ENCODE measurements around the gene HIRA.

HIRA gene

DNA sequence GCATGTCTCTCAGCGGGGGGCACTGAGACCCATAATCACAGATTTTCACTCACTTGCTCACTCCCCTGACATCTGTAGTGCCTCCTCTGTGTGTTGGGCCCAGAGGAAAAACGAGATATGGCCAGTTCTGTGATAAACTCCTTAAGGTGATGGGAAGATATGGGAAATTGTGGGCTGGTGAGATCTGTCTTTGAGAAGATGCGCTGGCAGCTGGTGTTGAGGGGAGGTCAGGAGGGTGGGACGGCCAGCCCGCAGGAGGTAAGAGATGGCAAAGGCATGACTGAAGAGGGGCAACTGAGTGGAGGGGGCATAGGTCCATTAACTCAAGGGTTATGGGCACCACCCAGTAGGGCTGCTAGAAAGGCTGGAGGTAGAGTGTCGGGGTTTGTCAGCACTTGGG, 79.9 kb downstream of the HIRA start:
- Mint-ChIP-seq H3K9me3 (no peaks in the 10 kb centered on the region), H3K27me3 (ENCODE audit: low read depth) (peaks cover under 1% of the 10 kb centered on the region), H3K27ac (no peak overlapping the region), H3K4me1 (no peaks in the 10 kb centered on the region), H3K4me3 (no peak overlapping the region), H3K36me3 (ENCODE audit: low read depth) (peaks cover 52% of the 10 kb centered on the region)
- TF ChIP-seq, protein P1, sequence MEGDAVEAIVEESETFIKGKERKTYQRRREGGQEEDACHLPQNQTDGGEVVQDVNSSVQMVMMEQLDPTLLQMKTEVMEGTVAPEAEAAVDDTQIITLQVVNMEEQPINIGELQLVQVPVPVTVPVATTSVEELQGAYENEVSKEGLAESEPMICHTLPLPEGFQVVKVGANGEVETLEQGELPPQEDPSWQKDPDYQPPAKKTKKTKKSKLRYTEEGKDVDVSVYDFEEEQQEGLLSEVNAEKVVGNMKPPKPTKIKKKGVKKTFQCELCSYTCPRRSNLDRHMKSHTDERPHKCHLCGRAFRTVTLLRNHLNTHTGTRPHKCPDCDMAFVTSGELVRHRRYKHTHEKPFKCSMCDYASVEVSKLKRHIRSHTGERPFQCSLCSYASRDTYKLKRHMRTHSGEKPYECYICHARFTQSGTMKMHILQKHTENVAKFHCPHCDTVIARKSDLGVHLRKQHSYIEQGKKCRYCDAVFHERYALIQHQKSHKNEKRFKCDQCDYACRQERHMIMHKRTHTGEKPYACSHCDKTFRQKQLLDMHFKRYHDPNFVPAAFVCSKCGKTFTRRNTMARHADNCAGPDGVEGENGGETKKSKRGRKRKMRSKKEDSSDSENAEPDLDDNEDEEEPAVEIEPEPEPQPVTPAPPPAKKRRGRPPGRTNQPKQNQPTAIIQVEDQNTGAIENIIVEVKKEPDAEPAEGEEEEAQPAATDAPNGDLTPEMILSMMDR (IDR thresholded peaks at IDR 0.05; ENCODE audit: unreplicated experiment in 3 of 3) = no peak

DNA sequence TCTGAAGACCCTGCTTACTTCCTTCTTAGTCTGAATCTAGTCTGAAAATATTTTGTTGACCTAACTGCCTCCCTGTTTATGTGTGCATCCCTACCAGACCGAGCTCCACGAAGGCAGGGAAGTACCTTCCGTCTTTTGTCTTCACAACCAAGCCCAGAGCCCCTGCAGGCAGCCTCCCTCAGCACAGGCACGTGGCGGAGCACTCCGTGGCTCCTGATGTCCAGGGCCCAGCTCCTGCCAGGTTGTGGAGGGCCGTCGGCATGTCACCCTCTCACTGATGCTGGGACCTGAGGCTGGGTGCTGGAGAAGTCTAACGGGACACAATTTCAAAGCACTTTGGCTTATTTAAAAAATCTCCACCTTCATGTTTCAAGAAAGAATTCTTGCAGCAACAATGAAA, 80.6 kb downstream of the HIRA start:
- Mint-ChIP-seq H3K4me1 (no peaks in the 10 kb centered on the region), H3K27me3 (ENCODE audit: low read depth) (no peaks in the 10 kb centered on the region), H3K9me3 (no peaks in the 10 kb centered on the region), H3K36me3 (ENCODE audit: low read depth) (peaks cover 56% of the 10 kb centered on the region), H3K27ac (no peak overlapping the region), H3K4me3 (no peak overlapping the region)
- TF ChIP-seq, protein P1 (IDR thresholded peaks at IDR 0.05; ENCODE audit: unreplicated experiment in 3 of 3) = no peak

DNA sequence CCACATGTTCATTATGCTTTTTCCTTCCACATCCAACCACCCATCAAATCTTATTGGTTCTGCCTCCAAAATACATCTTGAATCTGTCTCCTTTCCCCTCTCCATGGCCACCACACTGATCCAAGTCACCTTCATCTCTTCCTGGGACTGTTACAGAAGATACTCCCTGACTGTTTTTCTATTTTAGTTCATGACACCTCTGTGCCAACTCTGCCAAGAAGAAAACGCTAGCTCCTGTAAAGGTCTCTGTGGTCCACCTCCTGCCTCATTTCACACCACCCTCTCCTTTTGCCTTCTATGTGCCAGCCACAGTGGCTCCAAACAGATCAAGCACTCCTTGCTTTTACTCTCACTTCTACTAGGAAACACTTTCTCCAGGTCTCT, 81.1 kb downstream of the HIRA start:
- peaks cover 2% of the 10 kb centered on the region for H3K9me3 Mint-ChIP-seq
- H3K36me3 Mint-ChIP-seq (ENCODE audit: low read depth) = peaks cover 60% of the 10 kb centered on the region
- H3K27ac Mint-ChIP-seq = no peak overlapping the region
- TF ChIP-seq, protein P1 (IDR thresholded peaks at IDR 0.05; ENCODE audit: unreplicated experiment in 3 of 3) = no peak
- no peaks in the 10 kb centered on the region for H3K27me3 Mint-ChIP-seq (ENCODE audit: low read depth)
- H3K4me1 Mint-ChIP-seq = no peaks in the 10 kb centered on the region
- no peak overlapping the region for H3K4me3 Mint-ChIP-seq

DNA sequence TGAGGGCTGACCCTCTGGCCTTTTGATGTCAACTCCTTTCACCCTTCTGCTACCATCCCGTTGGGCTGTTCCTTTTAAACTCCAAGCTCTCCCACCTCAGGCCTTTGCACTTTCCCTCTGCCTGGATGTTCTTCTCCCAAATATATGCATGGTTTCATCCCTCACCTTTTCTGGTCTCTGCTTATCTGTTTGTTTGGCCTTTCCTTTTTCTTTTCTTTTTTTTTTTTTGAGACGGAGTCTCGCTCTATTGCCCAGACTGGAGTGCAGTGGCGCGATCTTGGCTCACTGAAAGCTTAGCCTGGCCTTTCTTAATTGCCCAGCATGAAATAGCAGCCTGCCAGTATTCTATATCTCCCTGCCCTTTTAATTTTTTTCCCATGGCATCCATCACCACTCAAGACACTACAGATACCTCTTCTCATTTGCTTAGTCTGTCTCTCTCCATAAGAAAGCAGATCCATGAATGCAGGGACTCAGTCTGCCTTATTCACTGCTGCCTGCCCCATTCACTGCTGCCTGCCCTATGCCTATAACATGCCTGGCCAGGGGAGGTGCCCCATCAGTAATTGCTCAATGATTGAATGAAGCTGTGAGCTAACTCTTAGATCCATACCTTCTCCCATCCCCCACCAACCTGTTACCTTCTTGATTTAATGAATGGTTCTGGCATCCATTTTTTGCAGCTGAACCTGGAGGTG, 81.6 kb downstream of the HIRA start:
- H3K27me3 Mint-ChIP-seq (ENCODE audit: low read depth) = no peaks in the 10 kb centered on the region
- no peaks in the 10 kb centered on the region for H3K4me1 Mint-ChIP-seq
- H3K36me3 Mint-ChIP-seq (ENCODE audit: low read depth) = peaks cover 66% of the 10 kb centered on the region
- H3K4me3 Mint-ChIP-seq = no peak overlapping the region
- TF ChIP-seq, protein P1 (IDR thresholded peaks at IDR 0.05; ENCODE audit: unreplicated experiment in 3 of 3) = no peak
- H3K27ac Mint-ChIP-seq = no peak overlapping the region
- peaks cover 8% of the 10 kb centered on the region for H3K9me3 Mint-ChIP-seq

DNA sequence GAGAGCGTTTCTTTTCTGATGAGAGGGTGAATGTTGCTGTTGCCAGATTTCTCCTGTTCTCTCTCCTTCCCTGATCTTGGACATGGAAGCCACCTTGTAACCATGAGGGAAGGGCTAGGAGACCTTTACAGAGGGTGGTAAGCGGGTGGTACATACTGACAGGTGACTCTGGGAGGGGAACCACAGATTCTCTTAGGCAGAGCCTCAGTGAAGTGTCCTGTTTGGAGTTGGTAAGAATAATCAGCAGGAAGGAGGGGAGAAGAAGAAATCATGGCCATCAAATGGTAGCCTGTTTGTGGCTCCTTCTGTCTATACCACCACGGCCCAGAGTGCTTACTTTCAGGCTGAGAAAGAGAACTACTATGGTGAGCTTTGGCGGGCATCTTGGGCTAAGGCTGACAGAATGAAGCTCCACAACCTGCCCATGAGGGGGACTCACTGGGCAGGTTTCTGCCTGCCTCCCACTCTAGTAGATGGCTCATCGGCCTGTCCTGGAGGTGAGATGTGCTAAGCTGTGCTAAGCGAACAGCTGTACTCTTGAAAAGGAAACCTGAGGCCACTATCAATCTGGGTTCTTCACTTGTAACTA, 84.8 kb downstream of the HIRA start:
- peaks cover 89% of the 10 kb centered on the region for H3K36me3 Mint-ChIP-seq (ENCODE audit: low read depth)
- H3K27me3 Mint-ChIP-seq (ENCODE audit: low read depth) = no peaks in the 10 kb centered on the region
- H3K4me3 Mint-ChIP-seq = no peak overlapping the region
- no peak overlapping the region for H3K27ac Mint-ChIP-seq
- H3K9me3 Mint-ChIP-seq = peaks cover 27% of the 10 kb centered on the region
- H3K4me1 Mint-ChIP-seq = no peaks in the 10 kb centered on the region
- TF ChIP-seq, protein P1 (IDR thresholded peaks at IDR 0.05; ENCODE audit: unreplicated experiment in 3 of 3) = no peak

DNA sequence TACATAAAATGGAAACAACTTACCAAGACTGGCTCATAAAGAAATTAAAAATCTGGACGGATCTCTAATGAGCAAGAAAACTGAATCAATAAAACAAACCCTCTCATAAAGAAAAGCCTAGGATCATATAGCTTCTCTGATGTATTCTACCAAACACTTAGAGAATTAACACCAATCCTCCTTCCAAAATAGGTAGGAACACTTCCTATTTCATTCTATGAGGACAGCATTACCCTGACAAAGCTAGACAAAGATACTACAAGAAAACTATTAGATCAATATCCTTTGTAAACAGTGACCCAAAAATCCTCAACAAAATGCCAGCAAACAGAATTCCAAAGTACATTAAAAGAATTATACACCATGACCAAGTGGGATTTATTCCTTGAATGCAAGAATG, 87.1 kb downstream of the HIRA start:
- peaks cover 47% of the 10 kb centered on the region for H3K9me3 Mint-ChIP-seq
- no peaks in the 10 kb centered on the region for H3K27me3 Mint-ChIP-seq (ENCODE audit: low read depth)
- H3K4me3 Mint-ChIP-seq = no peak overlapping the region
- H3K36me3 Mint-ChIP-seq (ENCODE audit: low read depth) = peaks cover 89% of the 10 kb centered on the region
- TF ChIP-seq, protein P1 (IDR thresholded peaks at IDR 0.05; ENCODE audit: unreplicated experiment in 3 of 3) = no peak
- no peaks in the 10 kb centered on the region for H3K4me1 Mint-ChIP-seq
- no peak overlapping the region for H3K27ac Mint-ChIP-seq
